Activated T-helper 1 cell treated with anti-CD3 and anti-CD28 coated beads, Interleukin-2, amount 50 U/mL, for 16 hours (primary cell): ENCODE results near the gene ENTPD2.
"Not testable (repeated sequence)": the region's sequence is repeated elsewhere in the genome, so short reads cannot be mapped to it uniquely, and the experiment has no call there.

Experiments
- DNase-seq, 2 donors: peaks; one replicate each; pipeline ENCODE4 v3.0.0-alpha.2; 2020; ENCODE audit warnings: low read depth in 1 of 2, low spot score in 1 of 2

Gene ENTPD2

GRCh38 chr9:137065336-137065967, 11.6 kb upstream of the ENTPD2 start:
- DNase-seq: no peak

- DNase-seq: no peak
Observed at GRCh38 chr9:137064880-137065164, 11.0 kb upstream of the ENTPD2 start.

GRCh38 chr9:137064027-137064879, 10.4 kb upstream of the ENTPD2 start:
- peak; percentile 44 to 47 for DNase-seq

GRCh38 chr9:137063311-137064026, 9.6 kb upstream of the ENTPD2 start:
- DNase-seq: no peak

- not testable (repeated sequence) for DNase-seq
Observed at GRCh38 chr9:137062798-137063197, 8.9 kb upstream of the ENTPD2 start.

- no peak for DNase-seq
Observed at GRCh38 chr9:137062384-137062783, 8.5 kb upstream of the ENTPD2 start.

- no peak for DNase-seq
Observed at GRCh38 chr9:137058521-137059234, 4.8 kb upstream of the ENTPD2 start.

- DNase-seq: no peak
Observed at GRCh38 chr9:137057545-137057944, 3.7 kb upstream of the ENTPD2 start.

GRCh38 chr9:137056739-137057415, 3.0 kb upstream of the ENTPD2 start:
- no peak for DNase-seq

- DNase-seq: no peak
Observed at GRCh38 chr9:137055385-137056364, 1.8 kb upstream of the ENTPD2 start.

GRCh38 chr9:137054932-137055384, 1.1 kb upstream of the ENTPD2 start:
- no peak for DNase-seq

GRCh38 chr9:137052998-137053943, 590 bp downstream of the ENTPD2 start:
- DNase-seq: no peak

GRCh38 chr9:137052293-137052692, 1.6 kb downstream of the ENTPD2 start:
- DNase-seq: no peak

- DNase-seq: no peak
Observed at GRCh38 chr9:137051145-137051724, 2.6 kb downstream of the ENTPD2 start.

GRCh38 chr9:137050570-137050969, 3.3 kb downstream of the ENTPD2 start:
- no peak for DNase-seq

GRCh38 chr9:137049544-137050449, 4.1 kb downstream of the ENTPD2 start:
- no peak for DNase-seq
